HCT116 (cell line): ENCODE data around the gene NSF. TPM values are rescaled to one million over a fixed set of nuclear protein-coding genes. Genes with fewer than 3 reads are reported as not detected.

Experiments used
- ATAC-seq: fragments of 200-7000 bp; cut with Tn5 transposase; 2 replicates; pipeline ENCODE4 v1.9.1; 2020; ENCODE audit warnings: mild to moderate bottlenecking, moderate library complexity
- BruUV-seq: library from RNA; stranded (reverse); fragments of 400-500 nt; replicated peaks from 2 replicates; lab custom pipeline; 2021; lab: Mats Ljungman, UMichigan
- CTCF ChIA-PET: fragments of 300-600 bp; sonication (Branson Sonifier 250); formaldehyde crosslinking; loops from one replicate; lab custom pipeline; 2021; ENCODE audit warnings: antibody characterized with exemption; lab: Charles Lee
- POLR2A ChIA-PET: fragments of 300-600, 350-600 bp; sonication (Branson Sonifier 250); formaldehyde crosslinking; loops from one replicate; lab custom pipeline; 2021; ENCODE audit warnings: antibody characterized with exemption; lab: Charles Lee
- RAD21 ChIA-PET, 2 experiments: fragments of 300-600 bp; sonication (Branson Sonifier 250); formaldehyde crosslinking; loops; one replicate each; lab custom pipeline; 2023; ENCODE audit warnings: low total read pairs in 2 of 2; ENCODE audit not compliant: uncharacterized antibody in 2 of 2, unreplicated experiment in 2 of 2, low non-redundant PET in 1 of 2; lab: Charles Lee
- DNase-seq: peaks from one replicate; pipeline ENCODE4 v3.0.0-alpha.2; 2010; ENCODE audit warnings: low read depth, low spot score
- H2AFZ ChIP-seq: fragments of 200-600 bp; shearing (Covaris generic), sonication (generic); 2 replicates; pipeline ENCODE4 v1.6.1; 2017; ENCODE audit warnings: low read depth, mixed run types, mixed read lengths, antibody characterized with exemption, low read length; ENCODE audit not compliant: poor library complexity, severe bottlenecking
- H3K27ac ChIP-seq: 2 replicates; pipeline ENCODE4 v1.5.1; 2012; ENCODE audit warnings: low read depth, low read length
- H3K27me3 ChIP-seq: fragments of 200-600 bp; sonication (generic); 2 replicates; pipeline ENCODE4 v1.6.1; 2016; ENCODE audit warnings: mixed run types, low read length, mixed read lengths; ENCODE audit not compliant: insufficient read depth
- H3K36me3 ChIP-seq, 2 experiments: fragments of 200-500 bp in 1 of 2; fragments of 200-600 bp in 1 of 2; sonication (Bioruptor generic) in 1 of 2; sonication (generic) in 1 of 2; 2 replicates each; pipeline versions ENCODE4 v1.5.1 to v1.6.1; 2014 to 2016; ENCODE audit warnings: low read length in 2 of 2, inconsistent platforms in 1 of 2, mixed read lengths in 1 of 2, mixed run types in 1 of 2; ENCODE audit not compliant: insufficient read depth in 2 of 2, control insufficient read depth in 1 of 2
- H3K4me1 ChIP-seq, 2 experiments: fragments of 200-600 bp in 1 of 2; sonication (generic) in 1 of 2; 2 replicates each; pipeline versions ENCODE4 v1.5.1 to v1.6.1; 2012 to 2017; ENCODE audit warnings: low read length in 2 of 2, inconsistent platforms in 1 of 2, mild to moderate bottlenecking in 1 of 2, mixed read lengths in 1 of 2, mixed run types in 1 of 2, moderate library complexity in 1 of 2; ENCODE audit not compliant: insufficient read depth in 2 of 2, control insufficient read depth in 1 of 2
- H3K4me2 ChIP-seq: fragments of 200-600 bp; sonication (generic); 2 replicates; pipeline ENCODE4 v1.6.1; 2017; ENCODE audit warnings: mixed run types, low read length, mixed read lengths
- H3K4me3 ChIP-seq, 2 experiments: fragments of 200-600 bp in 1 of 2; sonication (generic) in 1 of 2; replicated peaks in 1 of 2; 2 replicates each; pipeline ENCODE4 v1.5.1; 2011 to 2016; ENCODE audit warnings: low read length in 2 of 2, control low read depth in 1 of 2, low read depth in 1 of 2, mild to moderate bottlenecking in 1 of 2, mixed read lengths in 1 of 2, mixed run types in 1 of 2
- H3K79me2 ChIP-seq: fragments of 200-600 bp; sonication (generic); 2 replicates; pipeline ENCODE4 v1.6.1; 2017; ENCODE audit warnings: mild to moderate bottlenecking, mixed run types, low read length, moderate library complexity, mixed read lengths; ENCODE audit not compliant: insufficient read depth
- H3K9ac ChIP-seq: fragments of 200-600 bp; sonication (generic); 2 replicates; pipeline ENCODE4 v1.6.1; 2016; ENCODE audit warnings: low read length, mixed read lengths
- H3K9me2 ChIP-seq: fragments of 200-600 bp; sonication (generic), shearing (Covaris generic); 2 replicates; pipeline ENCODE4 v1.6.1; 2017; ENCODE audit warnings: mixed run types, mild to moderate bottlenecking, moderate library complexity; ENCODE audit not compliant: insufficient read depth
- H3K9me3 ChIP-seq, 2 experiments: fragments of 200-500 bp in 1 of 2; fragments of 200-600 bp in 1 of 2; sonication (Bioruptor generic) in 1 of 2; sonication (generic) in 1 of 2; 2 replicates each; pipeline ENCODE4 v1.6.1; 2014 to 2017; ENCODE audit warnings: low read length in 2 of 2, mixed read lengths in 2 of 2, inconsistent platforms in 1 of 2, low read depth in 1 of 2, mild to moderate bottlenecking in 1 of 2, mixed run types in 1 of 2, moderate library complexity in 1 of 2; ENCODE audit not compliant: control insufficient read depth in 1 of 2, insufficient read depth in 1 of 2
- H4K20me1 ChIP-seq: fragments of 200-600 bp; sonication (generic), shearing (Covaris generic); 2 replicates; pipeline ENCODE4 v1.6.1; 2017; ENCODE audit warnings: mixed run types, mild to moderate bottlenecking, moderate library complexity; ENCODE audit not compliant: insufficient read depth
- ATF3 ChIP-seq: IDR thresholded peaks from 2 replicates; pipeline ENCODE4 v1.6.1; 2012
- CBX3 ChIP-seq: IDR thresholded peaks from 2 replicates; pipeline ENCODE4 v1.6.1; 2012; ENCODE audit warnings: low read depth
- CEBPB ChIP-seq: IDR thresholded peaks from 2 replicates; pipeline ENCODE4 v1.6.1; 2012; ENCODE audit warnings: low read depth
- CTCF ChIP-seq, 3 experiments: fragments of 200-600 bp in 1 of 3; sonication (generic) in 1 of 3; IDR thresholded peaks in 2 of 3; conservative IDR thresholded peaks in 1 of 3; 2 replicates each; pipeline ENCODE4 v1.5.1; 2012 to 2017; ENCODE audit warnings: low read depth in 2 of 3, low read length in 2 of 3, antibody characterized with exemption in 1 of 3, borderline replicate concordance in 1 of 3, control low read depth in 1 of 3, mild to moderate bottlenecking in 1 of 3, mixed read lengths in 1 of 3, mixed run types in 1 of 3, moderate library complexity in 1 of 3; ENCODE audit not compliant: insufficient read depth in 1 of 3
- EGR1 ChIP-seq: IDR thresholded peaks from 2 replicates; pipeline ENCODE4 v1.6.1; 2012; ENCODE audit warnings: low read depth
- EZH2phosphoT487 ChIP-seq: fragments of 200-600 bp; IDR thresholded peaks from 2 replicates; pipeline ENCODE4 v1.6.1; 2018; ENCODE audit warnings: antibody characterized with exemption, borderline replicate concordance
- FOSL1 ChIP-seq: IDR thresholded peaks from 2 replicates; pipeline ENCODE4 v1.6.1; 2012; ENCODE audit warnings: low read depth
- MAX ChIP-seq: IDR thresholded peaks from 2 replicates; pipeline ENCODE4 v1.6.1; 2012
- POLR2AphosphoS5 ChIP-seq: IDR thresholded peaks from 2 replicates; pipeline ENCODE4 v1.6.1; 2011; ENCODE audit warnings: mild to moderate bottlenecking, low read depth, low read length, moderate library complexity
- SRF ChIP-seq: IDR thresholded peaks from 2 replicates; pipeline ENCODE4 v1.6.1; 2012; ENCODE audit warnings: low read depth
- ZFX ChIP-seq: fragments of 450-650 bp; IDR thresholded peaks from 2 replicates; pipeline ENCODE4 v1.6.1; 2017
- intact Hi-C: fragments of 100-400 bp; cut with micrococcal nuclease; formaldehyde crosslinking; loops from 2 replicates; pipeline ENCODE4 v1.10.0; 2022
- total RNA-seq: library from RNA; stranded (reverse); gene quantifications from one replicate; pipeline ENCODE4 v1.2.1, GENCODE V29; 2021; ENCODE audit not compliant: unreplicated experiment

Gene NSF
- total RNA-seq, 1 experiment from 2014 or later: 61.1 TPM

- Histone ChIP-seq H3K4me2 (peak overlapping the region; percentile 98), H3K4me1 (peaks cover 38 to 88% of the 10 kb centered on the region in 2 experiments), H3K9me3 (no peaks in the 10 kb centered on the region), H3K27me3 (no peaks in the 10 kb centered on the region), H4K20me1 (no peaks in the 10 kb centered on the region), H3K9me2 (no peaks in the 10 kb centered on the region), H3K36me3 (no peaks in the 10 kb centered on the region), H3K9ac (peak overlapping the region; percentile 81), H3K27ac (peak overlapping the region; percentile 79), H3K79me2 (no peaks in the 10 kb centered on the region), H2AFZ (peak overlapping the region; percentile 71), H3K4me3 (peak overlapping the region; percentile 52 to 65)
- POLR2A ChIA-PET: no interaction called here
- TF ChIP-seq SRF (no peak), CTCF (IDR thresholded peaks at IDR 0.05 in 2 of 3, conservative IDR thresholded peaks at IDR 0.05 in 1 of 3; ENCODE audit: borderline replicate concordance in 1 of 3, insufficient read depth in 1 of 3, low read depth in 2 of 3, low read length in 2 of 3) (no peak), MAX (no peak), ATF3 (no peak), CEBPB (no peak)
- CTCF ChIA-PET: no interaction called here
- DNase-seq (no peak), ATAC-seq (no peak)
- intact Hi-C loops: no loop called here
- RAD21 ChIA-PET: no interaction called here
- BruUV-seq: TSS peak; percentile 68
Observed at GRCh38 chr17:46770439-46770817, 180.0 kb downstream of the NSF start.

- BruUV-seq: no TSS peak
- Histone ChIP-seq H3K4me2 (peak overlapping the region; percentile 98), H3K4me1 (peaks cover 34 to 82% of the 10 kb centered on the region in 2 experiments), H3K27me3 (no peaks in the 10 kb centered on the region), H4K20me1 (no peaks in the 10 kb centered on the region), H3K4me3 (peak overlapping the region; percentile 52 to 65), H3K27ac (peak overlapping the region; percentile 79), H3K9me2 (no peaks in the 10 kb centered on the region), H3K9ac (peak overlapping the region; percentile 81), H3K36me3 (no peaks in the 10 kb centered on the region), H3K9me3 (no peaks in the 10 kb centered on the region), H3K79me2 (no peaks in the 10 kb centered on the region), H2AFZ (peak overlapping the region; percentile 71)
- ChIA-PET CTCF (no interaction called here), RAD21 (no interaction called here), POLR2A (no interaction called here)
- TF ChIP-seq POLR2AphosphoS5 (peak; percentile 78), ZFX (peak; percentile 97), MAX (peak; percentile 80), EZH2phosphoT487 (no peak), CBX3 (no peak), FOSL1 (peak; percentile 29; the same call in 1 of the 2 replicates), EGR1 (peak; percentile 67)
- DNase-seq (no peak), ATAC-seq (peak; percentile 76)
- intact Hi-C loops: no loop called here
Observed at GRCh38 chr17:46770818-46771560, 180.5 kb downstream of the NSF start.
